Heart left ventricle (tissue), 13 donors: ENCODE measurements around the gene FBLN2.

Experiments used
- POLR2A ChIP-seq, 2 donors: fragments of 450-650 bp; IDR thresholded peaks; one replicate each; pipeline ENCODE4 v1.6.1; 2017; ENCODE audit warnings: antibody characterized with exemption in 2 of 2, mild to moderate bottlenecking in 2 of 2, moderate library complexity in 2 of 2
- TF ChIP-seq, protein P1 (sequence below), 12 donors: fragments of 200-600 bp; sonication (generic) in 4 of 12; IDR thresholded peaks; one replicate each; pipeline versions ENCODE4 v1.5.0 to v1.8.0; 2018 to 2022; ENCODE audit warnings: antibody characterized with exemption in 12 of 12, mild to moderate bottlenecking in 5 of 12
- donor health status: ischemic (EF 13 %, LVEDD 7.1; RV severe dilation, severe dysfunction).
- donor health status: DM: no; HTN: yes; CAD: no.
- donor health status: DM: no; HTN: no; CAD: no.
- donor health status: ischemic (EF 25% LVEDD 6.9; RV normal size, moderate dysfunction).
- donor health status: ischemic (EF 25% LVEDD 5.7; RV mildly dilated, moderate dysfunction).
- donor health status: ischemic (EF 35%, LVEDD 5.7; RV mildly dilated, moderate dysfunction).
- donor health status: nonischemic (EF 11% LVEDD 7.7; RV severe dilation, severe dysfunction).
- donor health status: DM: yes; HTN: yes; CAD: no.
- donor health status: PGD.
- donor health status: ischemic (EF 29% LVEDD 5.4; RV normal size, mild dysfunction).
- donor health status: nonischemic (EF 23%, LVEDD 6.1; RV moderate dilation, normal function).

DNA sequence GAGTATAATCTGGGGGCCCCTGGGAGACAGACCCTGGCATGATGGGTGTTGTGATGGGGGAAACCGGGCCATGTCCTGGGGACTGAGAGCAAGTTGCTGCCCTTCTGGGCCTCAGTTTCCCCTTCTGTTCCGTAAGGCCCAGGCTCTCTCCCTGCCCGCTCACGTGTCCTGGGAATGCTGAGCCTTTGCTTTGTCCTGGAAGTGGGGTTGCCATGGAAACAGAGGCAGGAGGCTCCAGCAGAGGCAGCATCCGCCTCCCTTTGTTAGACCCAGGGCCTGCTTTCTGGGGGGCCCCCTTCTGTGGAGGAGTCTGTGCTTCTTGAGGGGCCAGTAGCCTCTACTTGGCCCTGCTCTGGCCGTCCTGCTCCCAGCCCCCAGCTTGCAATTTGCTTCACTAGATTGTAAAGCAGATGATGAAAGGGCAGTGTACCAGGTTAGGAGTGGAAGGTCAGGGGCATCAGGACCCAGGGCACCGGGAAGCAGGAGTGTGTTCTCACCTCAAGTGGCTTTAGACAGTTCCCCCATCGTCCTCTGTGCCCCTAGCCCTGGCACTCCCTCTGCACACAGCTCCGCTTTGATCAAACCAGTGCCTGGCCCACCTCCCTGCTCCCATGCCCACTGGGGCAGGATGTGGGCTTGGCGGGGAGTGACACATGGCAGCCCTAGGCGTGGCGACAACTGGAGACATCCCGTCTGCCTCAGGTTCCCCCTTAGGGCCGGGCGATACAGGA lies 105.6 kb downstream of the FBLN2 start:
- TF ChIP-seq, protein P1, sequence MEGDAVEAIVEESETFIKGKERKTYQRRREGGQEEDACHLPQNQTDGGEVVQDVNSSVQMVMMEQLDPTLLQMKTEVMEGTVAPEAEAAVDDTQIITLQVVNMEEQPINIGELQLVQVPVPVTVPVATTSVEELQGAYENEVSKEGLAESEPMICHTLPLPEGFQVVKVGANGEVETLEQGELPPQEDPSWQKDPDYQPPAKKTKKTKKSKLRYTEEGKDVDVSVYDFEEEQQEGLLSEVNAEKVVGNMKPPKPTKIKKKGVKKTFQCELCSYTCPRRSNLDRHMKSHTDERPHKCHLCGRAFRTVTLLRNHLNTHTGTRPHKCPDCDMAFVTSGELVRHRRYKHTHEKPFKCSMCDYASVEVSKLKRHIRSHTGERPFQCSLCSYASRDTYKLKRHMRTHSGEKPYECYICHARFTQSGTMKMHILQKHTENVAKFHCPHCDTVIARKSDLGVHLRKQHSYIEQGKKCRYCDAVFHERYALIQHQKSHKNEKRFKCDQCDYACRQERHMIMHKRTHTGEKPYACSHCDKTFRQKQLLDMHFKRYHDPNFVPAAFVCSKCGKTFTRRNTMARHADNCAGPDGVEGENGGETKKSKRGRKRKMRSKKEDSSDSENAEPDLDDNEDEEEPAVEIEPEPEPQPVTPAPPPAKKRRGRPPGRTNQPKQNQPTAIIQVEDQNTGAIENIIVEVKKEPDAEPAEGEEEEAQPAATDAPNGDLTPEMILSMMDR (IDR thresholded peaks at IDR 0.05): no peak
- TF ChIP-seq POLR2A (IDR thresholded peaks at IDR 0.05): no peak
